ENCODE results near the gene EDEM2.

DNA sequence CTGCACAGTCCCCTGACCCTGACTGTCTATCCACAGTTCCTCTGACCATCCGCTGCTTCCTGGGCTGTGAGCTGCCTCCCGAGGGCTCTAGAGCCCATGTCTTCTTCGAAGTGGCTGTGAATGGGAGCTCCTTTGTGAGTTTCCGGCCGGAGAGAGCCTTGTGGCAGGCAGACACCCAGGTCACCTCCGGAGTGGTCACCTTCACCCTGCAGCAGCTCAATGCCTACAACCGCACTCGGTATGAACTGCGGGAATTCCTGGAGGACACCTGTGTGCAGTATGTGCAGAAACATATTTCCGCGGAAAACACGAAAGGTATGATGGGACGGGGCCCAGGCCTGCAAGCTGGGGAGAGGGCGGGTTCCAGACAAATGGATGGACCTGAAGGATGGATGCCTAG is 29.0 kb upstream of the EDEM2 start:
- TF ChIP-seq RCOR1 (IDR thresholded peaks at IDR 0.05; ENCODE audit: insufficient replicate concordance, low read length) (no peak), MAFK (IDR thresholded peaks at IDR 0.05; ENCODE audit: low read depth, low read length) (no peak), RFX5 (IDR thresholded peaks at IDR 0.05; ENCODE audit: low read depth, low read length) (no peak), CEBPB (IDR thresholded peaks at IDR 0.05; ENCODE audit: low read depth, low read length) (no peak), MXI1 (IDR thresholded peaks at IDR 0.05; ENCODE audit: borderline replicate concordance, low read depth, low read length) (no peak), POLR2A (IDR thresholded peaks at IDR 0.05; ENCODE audit: low read depth, low read length) (no peak), SMC3 (IDR thresholded peaks at IDR 0.05; ENCODE audit: low read depth, low read length) (no peak), RAD21 (IDR thresholded peaks at IDR 0.05; ENCODE audit: low read length) (no peak), CHD1 (IDR thresholded peaks at IDR 0.05; ENCODE audit: low read depth, low read length) (no peak), BHLHE40 (IDR thresholded peaks at IDR 0.05; ENCODE audit: low read depth, low read length) (no peak), FOS (IDR thresholded peaks at IDR 0.05; ENCODE audit: low read depth, low read length) (no peak)
- TF ChIP-seq, protein P1, sequence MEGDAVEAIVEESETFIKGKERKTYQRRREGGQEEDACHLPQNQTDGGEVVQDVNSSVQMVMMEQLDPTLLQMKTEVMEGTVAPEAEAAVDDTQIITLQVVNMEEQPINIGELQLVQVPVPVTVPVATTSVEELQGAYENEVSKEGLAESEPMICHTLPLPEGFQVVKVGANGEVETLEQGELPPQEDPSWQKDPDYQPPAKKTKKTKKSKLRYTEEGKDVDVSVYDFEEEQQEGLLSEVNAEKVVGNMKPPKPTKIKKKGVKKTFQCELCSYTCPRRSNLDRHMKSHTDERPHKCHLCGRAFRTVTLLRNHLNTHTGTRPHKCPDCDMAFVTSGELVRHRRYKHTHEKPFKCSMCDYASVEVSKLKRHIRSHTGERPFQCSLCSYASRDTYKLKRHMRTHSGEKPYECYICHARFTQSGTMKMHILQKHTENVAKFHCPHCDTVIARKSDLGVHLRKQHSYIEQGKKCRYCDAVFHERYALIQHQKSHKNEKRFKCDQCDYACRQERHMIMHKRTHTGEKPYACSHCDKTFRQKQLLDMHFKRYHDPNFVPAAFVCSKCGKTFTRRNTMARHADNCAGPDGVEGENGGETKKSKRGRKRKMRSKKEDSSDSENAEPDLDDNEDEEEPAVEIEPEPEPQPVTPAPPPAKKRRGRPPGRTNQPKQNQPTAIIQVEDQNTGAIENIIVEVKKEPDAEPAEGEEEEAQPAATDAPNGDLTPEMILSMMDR (conservative IDR thresholded peaks at IDR 0.05; ENCODE audit: low read depth, low read length), result no peak
- TF ChIP-seq, protein P2, sequence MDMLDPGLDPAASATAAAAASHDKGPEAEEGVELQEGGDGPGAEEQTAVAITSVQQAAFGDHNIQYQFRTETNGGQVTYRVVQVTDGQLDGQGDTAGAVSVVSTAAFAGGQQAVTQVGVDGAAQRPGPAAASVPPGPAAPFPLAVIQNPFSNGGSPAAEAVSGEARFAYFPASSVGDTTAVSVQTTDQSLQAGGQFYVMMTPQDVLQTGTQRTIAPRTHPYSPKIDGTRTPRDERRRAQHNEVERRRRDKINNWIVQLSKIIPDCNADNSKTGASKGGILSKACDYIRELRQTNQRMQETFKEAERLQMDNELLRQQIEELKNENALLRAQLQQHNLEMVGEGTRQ (IDR thresholded peaks at IDR 0.05; ENCODE audit: low read depth, low read length), result no peak
- TF ChIP-seq, protein P3, sequence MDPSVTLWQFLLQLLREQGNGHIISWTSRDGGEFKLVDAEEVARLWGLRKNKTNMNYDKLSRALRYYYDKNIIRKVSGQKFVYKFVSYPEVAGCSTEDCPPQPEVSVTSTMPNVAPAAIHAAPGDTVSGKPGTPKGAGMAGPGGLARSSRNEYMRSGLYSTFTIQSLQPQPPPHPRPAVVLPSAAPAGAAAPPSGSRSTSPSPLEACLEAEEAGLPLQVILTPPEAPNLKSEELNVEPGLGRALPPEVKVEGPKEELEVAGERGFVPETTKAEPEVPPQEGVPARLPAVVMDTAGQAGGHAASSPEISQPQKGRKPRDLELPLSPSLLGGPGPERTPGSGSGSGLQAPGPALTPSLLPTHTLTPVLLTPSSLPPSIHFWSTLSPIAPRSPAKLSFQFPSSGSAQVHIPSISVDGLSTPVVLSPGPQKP (IDR thresholded peaks at IDR 0.05; ENCODE audit: borderline replicate concordance, low read depth, low read length), result no peak

Measured in IMR-90 (cell line).